Measurements from ENCODE around the gene ACSM2A.
"Not testable (repeated sequence)": the region's sequence is repeated elsewhere in the genome, so short reads cannot be mapped to it uniquely, and the experiment has no call there.

The ACSM2A gene

GRCh38 chr16:20453633-20454032, 2.3 kb downstream of the ACSM2A start:
- not testable (repeated sequence) for DNase-seq (ENCODE audit: low spot score)

GRCh38 chr16:20459227-20459626, 7.9 kb downstream of the ACSM2A start:
- DNase-seq (ENCODE audit: low spot score), result not testable (repeated sequence)

- DNase-seq (ENCODE audit: low spot score), result not testable (repeated sequence)
These were observed 9.0 kb downstream of the ACSM2A start for GRCh38 chr16:20460313-20460712.

GRCh38 chr16:20468954-20469353, 17.6 kb downstream of the ACSM2A start:
- not testable (repeated sequence) for DNase-seq (ENCODE audit: low spot score)

GRCh38 chr16:20469930-20470329, 18.6 kb downstream of the ACSM2A start:
- DNase-seq (ENCODE audit: low spot score), result not testable (repeated sequence)

- DNase-seq (ENCODE audit: low spot score), result not testable (repeated sequence)
These were observed 19.4 kb downstream of the ACSM2A start for GRCh38 chr16:20470732-20471131.

GRCh38 chr16:20477188-20477744, 25.9 kb downstream of the ACSM2A start:
- not testable (repeated sequence) for DNase-seq (ENCODE audit: low spot score)

- not testable (repeated sequence) for DNase-seq (ENCODE audit: low spot score)
These were observed 32.7 kb downstream of the ACSM2A start for GRCh38 chr16:20483989-20484388.

GRCh38 chr16:20484726-20485125, 33.4 kb downstream of the ACSM2A start:
- no peak for DNase-seq (ENCODE audit: low spot score)

- no peak for DNase-seq (ENCODE audit: low spot score)
These were observed 34.1 kb downstream of the ACSM2A start for GRCh38 chr16:20485408-20485807.

GRCh38 chr16:20490994-20491393, 39.7 kb downstream of the ACSM2A start:
- not testable (repeated sequence) for DNase-seq (ENCODE audit: low spot score)

GRCh38 chr16:20491448-20491847, 40.1 kb downstream of the ACSM2A start:
- DNase-seq (ENCODE audit: low spot score), result not testable (repeated sequence)

- DNase-seq (ENCODE audit: low spot score), result no peak
These were observed 53.1 kb downstream of the ACSM2A start for GRCh38 chr16:20504418-20504817.

- no peak for DNase-seq (ENCODE audit: low spot score)
These were observed 56.0 kb downstream of the ACSM2A start for GRCh38 chr16:20507280-20507679.

- DNase-seq (ENCODE audit: low spot score), result no peak
These were observed 59.0 kb downstream of the ACSM2A start for GRCh38 chr16:20510323-20510722.

GRCh38 chr16:20515688-20516090, 64.4 kb downstream of the ACSM2A start:
- no peak for DNase-seq (ENCODE audit: low spot score)

- DNase-seq (ENCODE audit: low spot score), result no peak
These were observed 65.8 kb downstream of the ACSM2A start for GRCh38 chr16:20517149-20517548.

GRCh38 chr16:20519231-20519630, 67.9 kb downstream of the ACSM2A start:
- DNase-seq (ENCODE audit: low spot score), result no peak

GRCh38 chr16:20520103-20520502, 68.8 kb downstream of the ACSM2A start:
- DNase-seq (ENCODE audit: low spot score), result no peak

- not testable (repeated sequence) for DNase-seq (ENCODE audit: low spot score)
These were observed 80.5 kb downstream of the ACSM2A start for GRCh38 chr16:20531795-20532194.

- DNase-seq (ENCODE audit: low spot score), result not testable (repeated sequence)
These were observed 81.0 kb downstream of the ACSM2A start for GRCh38 chr16:20532284-20532792.

GRCh38 chr16:20536669-20537068, 85.3 kb downstream of the ACSM2A start:
- not testable (repeated sequence) for DNase-seq (ENCODE audit: low spot score)

All from cerebellar cortex (tissue), 1 donor.